Body of pancreas (tissue), 4 donors: Measurements from ENCODE around the gene CYTH3.

Source experiments
- CTCF ChIP-seq, 7 experiments: fragments of 450-650 bp in 4 of 7; fragments of 200-600 bp in 3 of 7; sonication (generic) in 3 of 7; IDR thresholded peaks; one replicate each; pipeline ENCODE4 v1.5.1; 2016 to 2019; ENCODE audit warnings: antibody characterized with exemption in 7 of 7
- POLR2A ChIP-seq, 3 donors: fragments of 450-650 bp; IDR thresholded peaks; one replicate each; pipeline ENCODE4 v1.6.1; 2016; ENCODE audit warnings: antibody characterized with exemption in 3 of 3, mild to moderate bottlenecking in 2 of 3

- no peak for TF ChIP-seq CTCF (IDR thresholded peaks at IDR 0.05)
- TF ChIP-seq POLR2A (IDR thresholded peaks at IDR 0.05) = no peak
Observed at GRCh38 chr7:6143997-6144396, 128.4 kb downstream of the CYTH3 start.
